GM13977 (cell line): ENCODE results near the gene MAP3K8.

ENCODE experiments used
- DNase-seq: peaks from one replicate; pipeline ENCODE4 v3.0.0; 2012; ENCODE audit warnings: low spot score
- CTCF ChIP-seq: IDR thresholded peaks from 2 replicates; pipeline ENCODE4 v1.5.1; 2012; ENCODE audit warnings: mild to moderate bottlenecking, control low read depth; ENCODE audit not compliant: insufficient read depth; ENCODE audit errors: extremely low read depth, missing control alignments
- in situ Hi-C: fragments of 300-500 bp; cut with MboI; formaldehyde crosslinking; loops from one replicate; pipeline ENCODE4 v1.12.0; 2022; ENCODE audit warnings: low sequenced_read_pairs, low pct_unique_long_range_greater_than_20kb, mixed read lengths, inconsistent platforms; ENCODE audit not compliant: unreplicated experiment

MAP3K8 gene

GRCh38 chr10:30494558-30494957 lies 60.6 kb downstream of the MAP3K8 start:
- DNase-seq = no peak
- TF ChIP-seq CTCF = no peak
- in situ Hi-C loops = no loop called here

DNA sequence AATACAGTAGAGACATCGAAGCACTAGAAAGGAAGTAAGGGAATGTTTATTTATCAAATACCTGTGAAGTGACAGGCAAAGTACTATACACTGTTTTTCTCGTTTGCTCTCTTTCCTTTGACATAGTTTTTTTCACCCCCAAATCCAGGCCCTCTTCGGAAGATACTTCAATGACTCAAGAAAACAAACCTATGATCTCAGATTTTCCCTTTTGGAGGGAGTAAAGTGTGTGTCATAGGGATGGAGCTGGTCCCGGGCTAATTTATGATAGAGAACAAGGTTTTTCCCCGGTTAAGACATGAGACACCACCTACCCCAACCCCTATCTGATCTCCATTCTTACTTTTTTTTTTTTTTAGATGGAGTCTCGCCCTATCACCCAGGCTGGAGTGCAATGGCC lies 61.7 kb downstream of the MAP3K8 start:
- in situ Hi-C loops = no loop called here
- TF ChIP-seq CTCF = no peak
- no peak for DNase-seq

GRCh38 chr10:30499816-30500215 lies 65.8 kb downstream of the MAP3K8 start:
- DNase-seq = no peak
- TF ChIP-seq CTCF = no peak
- in situ Hi-C loops = no loop called here

- TF ChIP-seq CTCF = no peak
- in situ Hi-C loops = no loop called here
- no peak for DNase-seq
These were observed 66.5 kb downstream of the MAP3K8 start for GRCh38 chr10:30500534-30500933.

- no peak for DNase-seq
- in situ Hi-C loops = no loop called here
- no peak for TF ChIP-seq CTCF
These were observed 67.0 kb downstream of the MAP3K8 start for GRCh38 chr10:30500963-30501504.

DNA sequence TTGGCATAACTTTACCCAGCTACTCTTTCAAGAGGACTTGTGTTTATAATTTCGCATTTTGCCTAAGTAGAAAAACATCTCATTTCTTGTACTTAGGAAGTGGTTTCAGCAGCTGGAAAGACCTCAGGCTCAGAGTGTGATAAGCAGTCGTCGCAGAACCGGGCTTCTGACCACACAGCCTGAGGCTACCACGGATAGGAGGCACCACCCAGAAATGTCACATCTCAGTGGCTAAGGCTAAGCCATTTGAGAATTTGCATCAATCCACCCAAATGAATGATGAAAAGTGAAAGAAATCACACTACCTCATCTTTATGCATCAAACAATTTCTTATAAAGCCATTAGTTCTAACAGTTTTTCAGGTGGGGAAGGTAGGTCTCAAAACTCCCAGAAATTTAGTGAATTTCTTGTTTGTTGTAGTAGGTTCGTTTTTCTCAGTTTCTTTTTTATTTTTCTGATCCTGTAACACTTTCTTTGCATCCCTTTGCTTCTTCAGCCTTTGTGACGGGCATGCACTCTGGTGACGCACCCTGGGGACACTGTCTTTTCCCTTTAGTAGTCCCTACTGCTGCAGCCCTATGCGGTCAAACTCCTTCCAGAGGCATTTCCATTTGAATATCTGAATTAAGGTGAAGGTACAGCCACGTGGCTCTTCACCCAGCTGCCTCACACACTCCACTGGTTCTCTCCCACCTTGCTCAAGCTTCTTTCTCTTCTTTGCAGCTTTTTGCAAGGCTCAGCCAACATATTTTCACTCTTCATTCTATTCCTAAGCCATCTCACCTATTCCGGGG lies 68.5 kb downstream of the MAP3K8 start:
- in situ Hi-C loops = no loop called here
- TF ChIP-seq CTCF = no peak
- DNase-seq = peak; percentile 42
